Measurements from ENCODE around the gene FGF9.

The FGF9 gene

GRCh38 chr13:21710163-21710562, 39.3 kb downstream of the FGF9 start:
- Histone ChIP-seq H3K27me3 (replicated peaks; ENCODE audit: control insufficient read depth, insufficient read depth, low read length) (no peaks in the 10 kb centered on the region), H3K4me3 (replicated peaks; ENCODE audit: low read depth, low read length) (no peak overlapping the region), H3K36me3 (ENCODE audit: control insufficient read depth, insufficient read depth, low read length) (no peaks in the 10 kb centered on the region)
- DNase-seq (ENCODE audit: extremely low read depth, insufficient read length): no peak
- TF ChIP-seq, protein P1, sequence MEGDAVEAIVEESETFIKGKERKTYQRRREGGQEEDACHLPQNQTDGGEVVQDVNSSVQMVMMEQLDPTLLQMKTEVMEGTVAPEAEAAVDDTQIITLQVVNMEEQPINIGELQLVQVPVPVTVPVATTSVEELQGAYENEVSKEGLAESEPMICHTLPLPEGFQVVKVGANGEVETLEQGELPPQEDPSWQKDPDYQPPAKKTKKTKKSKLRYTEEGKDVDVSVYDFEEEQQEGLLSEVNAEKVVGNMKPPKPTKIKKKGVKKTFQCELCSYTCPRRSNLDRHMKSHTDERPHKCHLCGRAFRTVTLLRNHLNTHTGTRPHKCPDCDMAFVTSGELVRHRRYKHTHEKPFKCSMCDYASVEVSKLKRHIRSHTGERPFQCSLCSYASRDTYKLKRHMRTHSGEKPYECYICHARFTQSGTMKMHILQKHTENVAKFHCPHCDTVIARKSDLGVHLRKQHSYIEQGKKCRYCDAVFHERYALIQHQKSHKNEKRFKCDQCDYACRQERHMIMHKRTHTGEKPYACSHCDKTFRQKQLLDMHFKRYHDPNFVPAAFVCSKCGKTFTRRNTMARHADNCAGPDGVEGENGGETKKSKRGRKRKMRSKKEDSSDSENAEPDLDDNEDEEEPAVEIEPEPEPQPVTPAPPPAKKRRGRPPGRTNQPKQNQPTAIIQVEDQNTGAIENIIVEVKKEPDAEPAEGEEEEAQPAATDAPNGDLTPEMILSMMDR (IDR thresholded peaks at IDR 0.05; ENCODE audit: insufficient read depth, low read length, poor library complexity, severe bottlenecking): no peak

DNA sequence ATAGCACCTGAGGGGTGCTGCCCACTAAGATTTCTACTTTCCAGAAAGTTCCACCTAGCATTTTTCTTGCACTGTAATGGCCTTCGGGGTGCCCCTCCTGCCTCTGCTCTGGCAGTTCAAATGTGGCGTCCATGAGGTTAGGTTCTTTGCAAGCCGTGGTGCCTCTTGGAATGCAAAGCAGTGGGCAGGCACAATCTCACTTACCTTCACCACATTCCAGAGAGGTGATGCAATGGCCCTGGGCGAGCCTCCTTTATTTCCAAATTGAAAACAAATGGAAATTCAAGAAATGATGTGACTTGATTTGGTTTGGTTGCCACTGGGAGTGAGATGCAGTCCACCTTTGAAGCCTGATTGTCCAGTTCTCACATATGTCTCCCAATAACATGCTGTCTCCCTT, 46.9 kb downstream of the FGF9 start:
- Histone ChIP-seq H3K36me3 (ENCODE audit: control insufficient read depth, insufficient read depth, low read length) (no peaks in the 10 kb centered on the region), H3K27me3 (replicated peaks; ENCODE audit: control insufficient read depth, insufficient read depth, low read length) (no peaks in the 10 kb centered on the region), H3K4me3 (replicated peaks; ENCODE audit: low read depth, low read length) (no peak overlapping the region)
- DNase-seq (ENCODE audit: extremely low read depth, insufficient read length): no peak
- TF ChIP-seq, protein P1 (IDR thresholded peaks at IDR 0.05; ENCODE audit: insufficient read depth, low read length, poor library complexity, severe bottlenecking): no peak

DNA sequence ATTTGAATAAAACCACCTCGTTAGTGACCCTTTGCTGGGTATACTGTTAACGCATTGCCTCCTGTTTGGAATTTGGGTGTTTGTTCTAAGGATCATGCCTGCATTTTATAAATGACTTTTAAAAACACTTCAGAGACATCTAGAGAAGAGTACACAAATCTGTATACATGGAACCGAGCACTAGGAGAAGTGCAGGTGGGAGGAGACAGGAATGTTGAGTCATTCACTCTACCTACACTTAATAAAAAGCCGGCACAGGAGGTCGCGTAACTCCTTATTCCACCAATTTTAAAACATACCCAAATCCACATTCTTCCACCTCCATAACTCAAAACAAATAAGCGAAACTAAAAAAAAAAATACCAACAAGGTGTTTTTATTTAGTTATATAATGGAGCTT, 48.6 kb downstream of the FGF9 start:
- Histone ChIP-seq H3K27me3 (replicated peaks; ENCODE audit: control insufficient read depth, insufficient read depth, low read length) (no peaks in the 10 kb centered on the region), H3K4me3 (replicated peaks; ENCODE audit: low read depth, low read length) (no peak overlapping the region), H3K36me3 (ENCODE audit: control insufficient read depth, insufficient read depth, low read length) (no peaks in the 10 kb centered on the region)
- TF ChIP-seq, protein P1 (IDR thresholded peaks at IDR 0.05; ENCODE audit: insufficient read depth, low read length, poor library complexity, severe bottlenecking): no peak
- DNase-seq (ENCODE audit: extremely low read depth, insufficient read length): no peak

- no peak for DNase-seq (ENCODE audit: extremely low read depth, insufficient read length)
- no peak overlapping the region for H3K4me3 ChIP-seq (replicated peaks; ENCODE audit: low read depth, low read length)
- TF ChIP-seq, protein P1 (IDR thresholded peaks at IDR 0.05; ENCODE audit: insufficient read depth, low read length, poor library complexity, severe bottlenecking): no peak
- H3K36me3 ChIP-seq (ENCODE audit: control insufficient read depth, insufficient read depth, low read length): no peaks in the 10 kb centered on the region
- H3K27me3 ChIP-seq (replicated peaks; ENCODE audit: control insufficient read depth, insufficient read depth, low read length): no peaks in the 10 kb centered on the region
Observed at GRCh38 chr13:21723807-21724505, 53.1 kb downstream of the FGF9 start.

GRCh38 chr13:21730186-21730880, 59.5 kb downstream of the FGF9 start:
- TF ChIP-seq, protein P1 (IDR thresholded peaks at IDR 0.05; ENCODE audit: insufficient read depth, low read length, poor library complexity, severe bottlenecking): no peak
- DNase-seq (ENCODE audit: extremely low read depth, insufficient read length): no peak
- Histone ChIP-seq H3K4me3 (replicated peaks; ENCODE audit: low read depth, low read length) (no peak overlapping the region), H3K36me3 (ENCODE audit: control insufficient read depth, insufficient read depth, low read length) (no peaks in the 10 kb centered on the region), H3K27me3 (replicated peaks; ENCODE audit: control insufficient read depth, insufficient read depth, low read length) (no peaks in the 10 kb centered on the region)

Data from GM06990 (cell line).